CD4-positive, alpha-beta T cell (primary cell): Measurements from ENCODE around the gene IP6K3. TPM values are rescaled to one million over a fixed set of nuclear protein-coding genes. Genes with fewer than 3 reads are reported as not detected.

Source experiments
- ATAC-seq: fragments of 200-7000 bp; cut with Tn5 transposase; one replicate; pipeline ENCODE4 v1.10.0; 2022; ENCODE audit warnings: mild to moderate bottlenecking; ENCODE audit not compliant: poor library complexity
- CTCF ChIA-PET: fragments of 350-600 bp; sonication (Branson Sonifier 250); formaldehyde crosslinking; loops from one replicate; lab custom pipeline; 2021; ENCODE audit warnings: antibody characterized with exemption, inconsistent platforms; lab: Charles Lee
- POLR2A ChIA-PET: fragments of 350-600 bp; sonication (Branson Sonifier 250); formaldehyde crosslinking; loops from one replicate; lab custom pipeline; 2021; ENCODE audit warnings: antibody characterized with exemption, inconsistent platforms; lab: Charles Lee
- DNase-seq, 14 experiments: peaks; one replicate each; pipeline ENCODE4 v3.0.0-alpha.2; 2013 to 2020; ENCODE audit warnings: mixed read lengths in 2 of 14
- H3K27ac ChIP-seq, 2 donors: one replicate each; pipeline versions ENCODE4 v1.5.1 to v1.7.0; 2013; ENCODE audit warnings: low read length in 2 of 2, low read depth in 1 of 2, mild to moderate bottlenecking in 1 of 2
- H3K27me3 ChIP-seq, 2 experiments: 1 replicate in 1 of 2; 2 replicates in 1 of 2; pipeline versions ENCODE4 v1.6.1 to v1.7.0; 2013; ENCODE audit warnings: low read length in 2 of 2, control low read depth in 1 of 2, mild to moderate bottlenecking in 1 of 2, moderate library complexity in 1 of 2; ENCODE audit not compliant: insufficient read depth in 2 of 2, control insufficient read depth in 1 of 2
- H3K36me3 ChIP-seq: one replicate; pipeline ENCODE4 v1.6.1; 2013; ENCODE audit warnings: low read length, control low read depth; ENCODE audit not compliant: insufficient read depth
- H3K4me1 ChIP-seq: one replicate; pipeline ENCODE4 v1.6.1; 2013; ENCODE audit warnings: low read length, control low read depth; ENCODE audit not compliant: insufficient read depth
- H3K4me3 ChIP-seq: one replicate; pipeline ENCODE4 v1.5.1; 2013; ENCODE audit warnings: mild to moderate bottlenecking, low read length, moderate library complexity
- H3K9me3 ChIP-seq, 2 experiments: 1 replicate in 1 of 2; 2 replicates in 1 of 2; pipeline versions ENCODE4 v1.6.1 to v1.7.0; 2013; ENCODE audit warnings: low read length in 2 of 2, mild to moderate bottlenecking in 2 of 2, control low read depth in 1 of 2, moderate library complexity in 1 of 2; ENCODE audit not compliant: control insufficient read depth in 1 of 2, insufficient read depth in 1 of 2
- H3K27ac Mint-ChIP-seq: one replicate; pipeline ENCODE4 v1.8.0; 2020; ENCODE audit warnings: mixed read lengths
- H3K27me3 Mint-ChIP-seq: one replicate; pipeline ENCODE4 v1.8.0; 2021; ENCODE audit warnings: mixed read lengths
- H3K36me3 Mint-ChIP-seq: one replicate; pipeline ENCODE4 v1.8.0; 2021; ENCODE audit warnings: low read depth, mixed read lengths
- H3K4me1 Mint-ChIP-seq: one replicate; pipeline ENCODE4 v1.8.0; 2021; ENCODE audit warnings: low read depth, mixed read lengths
- H3K4me3 Mint-ChIP-seq: one replicate; pipeline ENCODE4 v1.8.0; 2020; ENCODE audit warnings: mild to moderate bottlenecking, mixed read lengths
- H3K9me3 Mint-ChIP-seq: one replicate; pipeline ENCODE4 v1.8.0; 2020; ENCODE audit warnings: mixed read lengths
- intact Hi-C, 2 experiments: fragments of 100-400 bp; cut with DNase I in 1 of 2; cut with micrococcal nuclease in 1 of 2; formaldehyde crosslinking; loops; one replicate each; pipeline versions ENCODE4 v1.15.1 to v1.9.0; 2023 to 2025; cut with DNase I, micrococcal nuclease
- polyA plus RNA-seq, 2 donors: library from polyadenylated mRNA; unstranded; fragments of 120-200 nt; gene quantifications; one replicate each; pipeline ENCODE4 v1.2.1, GENCODE V29; 2013
- total RNA-seq, 174 experiments: library from RNA in 2 of 174; stranded (reverse) in 2 of 174; gene quantifications; one replicate each; pipeline ENCODE4 v1.2.3 and lab custom pipeline; 2021 to 2026
- TF ChIP-seq, protein P1 (sequence below): fragments of 200-600 bp; IDR thresholded peaks from one replicate; pipeline ENCODE4 v1.8.0; 2022; ENCODE audit warnings: antibody characterized with exemption, mild to moderate bottlenecking

IP6K3 gene, protein sequence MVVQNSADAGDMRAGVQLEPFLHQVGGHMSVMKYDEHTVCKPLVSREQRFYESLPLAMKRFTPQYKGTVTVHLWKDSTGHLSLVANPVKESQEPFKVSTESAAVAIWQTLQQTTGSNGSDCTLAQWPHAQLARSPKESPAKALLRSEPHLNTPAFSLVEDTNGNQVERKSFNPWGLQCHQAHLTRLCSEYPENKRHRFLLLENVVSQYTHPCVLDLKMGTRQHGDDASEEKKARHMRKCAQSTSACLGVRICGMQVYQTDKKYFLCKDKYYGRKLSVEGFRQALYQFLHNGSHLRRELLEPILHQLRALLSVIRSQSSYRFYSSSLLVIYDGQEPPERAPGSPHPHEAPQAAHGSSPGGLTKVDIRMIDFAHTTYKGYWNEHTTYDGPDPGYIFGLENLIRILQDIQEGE
- total RNA-seq = not detected
- polyA plus RNA-seq (2013, experiment 1 of 2) = not detected
- polyA plus RNA-seq (2013, experiment 2 of 2) = 0.56 TPM
- total RNA-seq (lab: John Stamatoyannopoulos, UW) = 0 to 0.11 (median 0) reads per million in 172 experiments

DNA sequence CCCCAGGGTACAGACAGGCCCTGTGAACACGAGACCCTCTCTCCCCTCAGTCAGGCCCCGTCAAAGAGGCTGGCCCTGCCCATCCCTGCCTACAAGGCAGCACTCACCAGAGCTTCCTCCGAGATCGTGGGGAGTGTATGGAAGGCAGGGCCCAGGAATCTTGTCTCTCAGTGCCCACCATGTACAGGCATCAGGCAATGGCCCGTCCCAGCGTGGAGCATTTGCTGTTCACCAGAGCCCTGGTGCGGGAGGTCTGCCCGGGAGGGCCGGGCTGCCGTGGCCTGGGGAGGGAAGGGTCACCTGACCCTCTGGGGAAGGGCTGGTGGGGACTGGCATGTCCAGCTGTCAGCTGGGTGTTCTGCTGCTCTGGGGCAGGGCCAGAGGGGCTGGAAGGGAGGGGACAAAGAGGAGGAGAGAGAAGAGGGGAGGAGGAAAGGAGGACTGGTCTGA is at the start of gene IP6K3:
Gene IP6K3, minus strand, starts transcription at position 255 of the 450 bp plus-strand sequence. CDS start 11,429 bp downstream, outside the sequence.
- no peak for DNase-seq
- Histone ChIP-seq H3K36me3 (no peaks in the 10 kb centered on the region), H3K4me3 (no peak within 1 kb of the TSS), H3K9me3 (no peaks in the 10 kb centered on the region), H3K4me1 (peaks cover 5% of the 10 kb centered on the region), H3K27me3 (peaks cover 4% of the 10 kb centered on the region in 2 experiments), H3K27ac (no peak within 1 kb of the TSS)
- Mint-ChIP-seq H3K9me3 (no peaks in the 10 kb centered on the region), H3K27ac (no peak within 1 kb of the TSS), H3K4me3 (no peak within 1 kb of the TSS), H3K4me1 (peaks cover 5% of the 10 kb centered on the region), H3K27me3 (peaks cover 12% of the 10 kb centered on the region), H3K36me3 (no peaks in the 10 kb centered on the region)
- TF ChIP-seq, protein P1, sequence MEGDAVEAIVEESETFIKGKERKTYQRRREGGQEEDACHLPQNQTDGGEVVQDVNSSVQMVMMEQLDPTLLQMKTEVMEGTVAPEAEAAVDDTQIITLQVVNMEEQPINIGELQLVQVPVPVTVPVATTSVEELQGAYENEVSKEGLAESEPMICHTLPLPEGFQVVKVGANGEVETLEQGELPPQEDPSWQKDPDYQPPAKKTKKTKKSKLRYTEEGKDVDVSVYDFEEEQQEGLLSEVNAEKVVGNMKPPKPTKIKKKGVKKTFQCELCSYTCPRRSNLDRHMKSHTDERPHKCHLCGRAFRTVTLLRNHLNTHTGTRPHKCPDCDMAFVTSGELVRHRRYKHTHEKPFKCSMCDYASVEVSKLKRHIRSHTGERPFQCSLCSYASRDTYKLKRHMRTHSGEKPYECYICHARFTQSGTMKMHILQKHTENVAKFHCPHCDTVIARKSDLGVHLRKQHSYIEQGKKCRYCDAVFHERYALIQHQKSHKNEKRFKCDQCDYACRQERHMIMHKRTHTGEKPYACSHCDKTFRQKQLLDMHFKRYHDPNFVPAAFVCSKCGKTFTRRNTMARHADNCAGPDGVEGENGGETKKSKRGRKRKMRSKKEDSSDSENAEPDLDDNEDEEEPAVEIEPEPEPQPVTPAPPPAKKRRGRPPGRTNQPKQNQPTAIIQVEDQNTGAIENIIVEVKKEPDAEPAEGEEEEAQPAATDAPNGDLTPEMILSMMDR = no peak
- no peak for ATAC-seq
- ChIA-PET CTCF (no interaction called here), POLR2A (no interaction called here)
- intact Hi-C loops = no loop called here

DNA sequence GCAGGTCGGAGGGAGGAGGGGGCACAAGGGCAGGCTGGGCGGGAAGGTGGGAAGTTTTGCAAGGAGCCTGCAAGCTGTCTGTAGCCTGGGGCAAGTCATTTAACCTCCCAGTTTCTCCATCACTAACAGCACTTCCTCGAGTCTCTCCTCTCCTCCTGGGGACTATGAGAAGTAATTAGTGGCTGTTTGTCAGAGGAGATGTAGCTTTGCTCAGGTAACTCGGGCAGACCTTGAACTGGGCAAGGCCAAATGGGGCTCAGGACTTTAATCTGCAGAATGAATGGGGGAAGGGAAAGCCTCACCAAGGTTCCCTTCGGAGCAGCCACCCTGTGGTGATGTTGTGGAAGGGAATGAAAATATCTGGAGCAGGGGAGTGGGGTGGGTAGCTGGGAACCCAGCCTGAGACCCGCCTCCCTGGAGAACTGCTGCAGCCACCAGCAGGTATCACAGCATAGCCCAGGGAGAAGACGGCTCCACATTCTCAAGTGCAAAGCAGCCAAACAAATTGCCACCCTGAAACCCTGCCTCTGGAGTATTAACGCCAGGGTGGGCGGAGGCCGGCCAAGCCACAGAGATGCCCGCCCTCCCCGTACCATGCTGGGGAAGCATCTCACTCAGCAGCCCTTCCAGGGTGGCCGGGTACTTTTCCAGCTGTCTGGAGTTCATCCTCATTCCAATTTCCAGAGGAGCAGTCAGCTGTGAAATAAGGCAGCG is 48.4 kb upstream of the IP6K3 start:
- Histone ChIP-seq H3K4me3 (no peak overlapping the region), H3K27ac (no peak overlapping the region), H3K9me3 (no peaks in the 10 kb centered on the region), H3K4me1 (no peaks in the 10 kb centered on the region), H3K36me3 (no peaks in the 10 kb centered on the region), H3K27me3 (peaks cover 0 to 3% of the 10 kb centered on the region in 2 experiments)
- Mint-ChIP-seq H3K9me3 (no peaks in the 10 kb centered on the region), H3K4me1 (no peaks in the 10 kb centered on the region), H3K36me3 (no peaks in the 10 kb centered on the region), H3K27me3 (no peaks in the 10 kb centered on the region), H3K4me3 (no peak overlapping the region), H3K27ac (no peak overlapping the region)
- ChIA-PET CTCF (no interaction called here), POLR2A (no interaction called here)
- DNase-seq (no peak), ATAC-seq (no peak)
- TF ChIP-seq, protein P1 = no peak
- intact Hi-C loops = loop anchor here in 1 of 2 experiments (5.0 kb wide), 1 partner anchor 107 kb away; no protein-coding TSS in a partner anchor

DNA sequence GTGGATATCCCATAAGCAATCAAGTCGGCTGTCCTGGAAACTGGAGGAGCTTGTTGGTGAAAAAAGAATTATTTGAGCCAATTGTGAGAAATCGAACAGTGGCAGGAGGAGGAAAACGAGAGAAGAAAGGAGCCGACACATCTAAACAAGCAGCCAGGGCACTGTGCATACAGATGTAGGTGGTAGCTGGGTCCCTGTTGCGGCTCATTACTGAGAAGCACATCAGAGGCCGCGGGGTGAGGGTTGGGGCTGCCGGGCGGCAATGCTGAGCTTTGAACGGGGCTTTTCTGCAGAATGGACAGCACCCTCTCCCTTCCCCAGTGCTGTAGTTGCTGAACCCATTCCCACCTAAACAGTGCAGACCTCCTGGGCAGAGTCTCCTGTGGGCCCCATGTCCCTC is 46.3 kb upstream of the IP6K3 start:
- Histone ChIP-seq H3K9me3 (no peaks in the 10 kb centered on the region), H3K27ac (no peak overlapping the region), H3K4me3 (no peak overlapping the region), H3K27me3 (peaks cover 0 to 3% of the 10 kb centered on the region in 2 experiments), H3K4me1 (peaks cover 9% of the 10 kb centered on the region), H3K36me3 (no peaks in the 10 kb centered on the region)
- ATAC-seq = no peak
- H3K9me3 Mint-ChIP-seq = no peaks in the 10 kb centered on the region
- no peaks in the 10 kb centered on the region for H3K27me3 Mint-ChIP-seq
- POLR2A ChIA-PET = no interaction called here
- H3K27ac Mint-ChIP-seq = no peak overlapping the region
- DNase-seq = no peak
- CTCF ChIA-PET = no interaction called here
- intact Hi-C loops = loop anchor here in 1 of 2 experiments (5.0 kb wide), 1 partner anchor 109 kb away; no protein-coding TSS in a partner anchor
- TF ChIP-seq, protein P1 = no peak
- peaks cover 7% of the 10 kb centered on the region for H3K4me1 Mint-ChIP-seq
- H3K36me3 Mint-ChIP-seq = peaks cover 7% of the 10 kb centered on the region
- H3K4me3 Mint-ChIP-seq = peak overlapping the region; percentile 65
